HG03025 (cell line): ENCODE data around the gene MAP2K2.

ENCODE experiments used
- ATAC-seq: cut with Tn5 transposase; IDR thresholded peaks from one replicate; pipeline ENCODE4 v1.9.1; 2021; ENCODE audit warnings: mild to moderate bottlenecking, moderate library complexity; ENCODE audit not compliant: unreplicated experiment, low FRiP score

MAP2K2 gene

DNA sequence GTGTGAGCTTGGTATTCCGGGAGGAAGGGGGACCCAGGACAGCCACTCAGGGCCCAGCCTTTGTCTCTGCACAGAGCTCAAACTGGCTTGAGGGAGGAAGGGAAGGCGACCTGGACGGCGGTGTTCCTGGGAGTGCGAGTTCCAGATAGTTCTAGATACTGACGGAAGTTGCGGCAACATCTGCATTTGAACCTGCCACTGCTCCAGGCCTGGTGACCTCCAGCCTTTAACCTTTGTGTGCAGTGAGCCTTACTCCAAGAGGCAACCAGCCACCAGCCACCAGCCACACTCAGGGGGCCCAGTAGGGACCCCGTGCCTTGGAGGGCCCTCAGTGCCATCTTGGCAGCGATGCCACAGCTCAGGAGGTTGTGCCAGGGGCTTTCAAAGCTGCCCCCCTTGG lies 41.8 kb downstream of the MAP2K2 start:
- no peak for ATAC-seq

DNA sequence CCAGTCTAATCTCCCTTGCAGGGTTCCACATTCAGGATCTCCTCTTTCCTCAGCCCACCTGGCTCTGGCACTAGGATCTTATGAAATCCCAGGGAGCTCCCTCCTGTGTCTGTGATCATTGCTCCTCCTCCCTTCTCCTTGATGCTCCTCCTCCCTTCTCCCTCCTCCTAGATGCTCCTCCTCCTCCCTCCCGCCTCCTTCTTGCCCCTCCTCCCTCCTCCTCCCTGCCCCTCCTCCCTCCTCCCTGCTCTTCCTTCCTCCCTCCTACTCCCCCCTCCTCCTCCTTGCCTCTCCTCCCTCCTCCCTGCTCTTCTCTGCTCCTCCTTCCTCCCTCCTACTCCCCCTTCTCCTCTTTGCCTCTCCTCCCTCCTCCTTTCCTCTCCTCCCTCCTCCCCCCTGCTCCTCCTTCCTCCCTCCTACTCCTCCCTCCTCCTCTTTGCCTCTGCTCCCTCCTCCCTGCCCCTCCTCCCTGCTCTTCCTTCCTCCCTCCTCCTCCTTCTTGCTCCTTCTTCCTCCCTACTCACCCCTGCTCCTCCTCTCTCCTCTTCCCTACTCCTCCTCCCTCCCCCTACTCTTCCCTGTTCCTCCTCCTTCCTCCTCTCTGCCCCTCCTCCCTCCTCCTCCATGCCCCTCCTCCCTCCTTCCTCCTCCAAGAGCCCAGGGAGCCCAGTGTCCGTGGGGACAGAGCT lies 42.3 kb downstream of the MAP2K2 start:
- no peak for ATAC-seq

DNA sequence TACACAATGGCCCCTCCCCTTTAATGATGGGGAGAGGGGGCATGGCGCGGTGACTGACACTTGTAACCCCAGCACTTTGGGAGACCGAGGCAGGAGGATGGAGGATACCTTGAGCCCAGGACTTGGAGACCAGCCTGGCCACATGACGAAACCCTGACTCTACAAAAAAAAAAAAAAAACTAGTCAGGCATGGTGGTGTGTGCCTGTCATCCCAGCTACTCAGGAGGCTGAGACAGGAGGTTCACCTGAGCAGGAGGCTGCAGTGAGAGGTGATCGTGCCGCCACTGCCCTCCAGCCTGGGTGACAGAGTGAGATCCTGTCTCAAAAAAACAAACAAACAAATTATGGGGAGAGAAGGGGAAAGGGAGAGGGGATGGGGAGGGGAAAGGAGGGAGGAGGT lies 43.4 kb downstream of the MAP2K2 start:
- ATAC-seq: no peak

DNA sequence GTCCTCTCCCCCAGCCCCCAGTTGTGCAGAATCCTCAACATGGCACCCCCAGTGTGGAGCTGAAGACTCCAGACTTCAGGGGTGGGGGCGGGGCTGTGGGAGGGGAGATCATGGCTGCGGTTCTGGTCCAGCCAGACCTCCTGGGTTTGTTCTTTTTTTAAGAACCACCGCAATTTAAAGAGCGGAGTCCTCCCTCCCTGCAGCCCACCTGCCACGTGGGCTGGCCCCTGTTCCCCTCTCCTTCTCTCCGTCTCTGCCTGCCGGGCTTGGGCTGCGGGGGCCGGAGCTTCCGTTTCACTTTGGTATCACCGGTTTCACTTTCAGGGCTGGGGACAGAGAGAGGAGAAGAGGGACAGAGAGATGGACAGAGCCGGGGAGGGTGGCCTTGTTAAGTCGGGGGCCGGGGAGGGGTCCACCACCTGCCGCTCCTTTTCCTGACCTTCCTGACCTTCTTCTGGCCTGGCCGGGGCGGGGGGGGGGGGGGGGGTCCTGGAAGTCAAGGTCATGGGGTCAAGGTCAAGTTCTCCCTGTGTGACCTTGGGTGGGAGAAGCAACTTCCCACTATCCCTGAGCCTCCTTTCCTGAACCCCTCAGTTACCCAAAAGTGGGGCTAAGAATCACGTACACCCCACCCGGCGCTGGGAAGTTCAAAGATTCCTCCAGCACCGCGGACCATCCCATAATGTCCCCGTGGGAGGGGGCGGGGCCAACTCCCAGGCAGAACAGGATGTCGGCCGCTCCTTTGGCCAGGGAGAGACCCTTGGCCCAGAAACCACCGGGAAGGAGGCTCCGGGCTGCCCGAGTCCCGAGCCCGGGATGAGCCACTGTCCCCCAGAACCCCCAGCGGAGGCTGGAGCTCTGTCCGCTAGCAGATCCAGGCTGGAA lies 45.9 kb downstream of the MAP2K2 start:
- ATAC-seq: no peak

DNA sequence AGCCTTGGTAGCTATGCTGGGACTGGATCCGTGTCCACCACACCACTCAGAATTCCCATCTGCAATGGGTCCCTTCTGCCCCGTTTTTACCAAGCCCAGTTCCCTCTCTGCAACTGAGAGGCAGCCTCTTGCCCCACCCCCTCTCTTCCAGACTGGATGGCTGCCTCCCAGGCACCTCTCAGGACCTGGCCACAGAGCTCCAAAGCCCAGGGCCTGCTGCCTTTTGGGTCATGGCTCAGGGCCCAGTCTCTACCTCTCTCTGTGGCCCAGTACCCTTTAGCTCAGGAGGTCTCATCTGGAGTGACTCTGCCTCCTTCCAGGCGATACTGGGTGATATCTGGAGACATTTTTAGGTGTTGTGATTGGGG lies 46.9 kb downstream of the MAP2K2 start:
- ATAC-seq: no peak

DNA sequence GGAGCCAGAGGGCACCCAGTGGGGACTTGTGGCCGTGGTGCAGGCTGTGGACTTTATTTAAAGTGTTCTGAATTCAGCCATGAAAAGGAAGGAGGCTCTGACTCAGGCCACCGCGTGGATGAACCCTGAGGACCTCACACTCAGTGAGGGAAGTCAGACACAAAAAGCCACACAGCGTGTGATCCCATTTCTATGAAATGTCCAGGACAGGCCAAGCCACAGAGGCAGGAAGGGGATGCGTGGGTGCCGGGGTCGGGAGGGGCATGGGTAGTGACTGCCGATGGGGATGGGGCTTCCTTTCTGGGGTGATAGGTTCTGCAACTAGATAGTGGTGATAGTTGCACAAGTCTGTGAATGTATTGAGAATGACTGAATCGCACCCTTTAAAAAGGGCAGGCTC lies 48.5 kb downstream of the MAP2K2 start:
- no peak for ATAC-seq

DNA sequence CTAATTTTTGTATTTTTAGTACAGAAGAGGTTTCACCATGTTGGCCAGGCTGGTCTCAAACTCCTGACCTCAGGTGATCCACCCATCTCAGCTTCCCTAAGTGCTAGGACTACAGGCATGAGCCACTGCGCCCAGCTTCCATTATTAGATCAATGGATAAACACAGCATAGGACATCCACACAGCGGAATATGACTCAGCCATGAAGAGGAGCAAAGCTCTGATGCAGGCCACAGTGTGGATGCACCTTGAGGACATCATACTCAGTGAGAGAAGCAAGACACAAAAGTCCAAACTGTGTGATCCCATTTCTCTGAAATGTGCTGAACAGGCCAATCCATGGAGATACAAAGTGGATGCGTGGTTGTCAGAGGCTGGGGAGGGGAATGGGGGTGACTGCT lies 52.3 kb downstream of the MAP2K2 start:
- no peak for ATAC-seq

DNA sequence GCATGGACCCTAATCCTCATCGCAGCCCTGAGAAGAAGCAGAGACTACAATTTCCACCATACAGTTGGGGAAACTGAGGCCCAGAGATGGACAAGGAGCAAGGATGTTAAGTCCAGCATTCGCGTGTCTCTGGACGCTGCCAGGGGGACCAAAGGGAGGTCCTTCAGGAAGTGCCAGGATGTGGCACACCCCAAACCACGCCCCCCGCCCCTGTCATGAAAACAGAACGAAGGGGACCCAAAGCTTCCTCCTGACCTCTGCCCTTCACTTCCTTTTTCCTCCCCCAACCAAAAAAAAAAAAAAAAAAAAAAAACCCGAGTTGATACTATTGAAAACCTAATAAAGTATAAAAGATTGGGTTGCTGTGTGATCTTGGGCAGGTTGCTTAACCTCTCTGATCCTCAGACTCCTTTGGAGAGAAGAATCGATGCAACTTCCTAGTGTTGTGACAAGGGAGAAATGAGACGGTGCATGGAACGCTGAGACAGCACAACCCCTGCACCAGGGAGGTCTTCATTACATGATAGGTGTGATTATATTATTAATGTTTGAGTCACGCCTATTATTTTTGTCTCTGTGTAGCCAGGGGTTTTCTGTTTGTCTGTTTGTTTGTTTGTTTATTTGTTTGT lies 54.5 kb downstream of the MAP2K2 start:
- ATAC-seq: no peak

DNA sequence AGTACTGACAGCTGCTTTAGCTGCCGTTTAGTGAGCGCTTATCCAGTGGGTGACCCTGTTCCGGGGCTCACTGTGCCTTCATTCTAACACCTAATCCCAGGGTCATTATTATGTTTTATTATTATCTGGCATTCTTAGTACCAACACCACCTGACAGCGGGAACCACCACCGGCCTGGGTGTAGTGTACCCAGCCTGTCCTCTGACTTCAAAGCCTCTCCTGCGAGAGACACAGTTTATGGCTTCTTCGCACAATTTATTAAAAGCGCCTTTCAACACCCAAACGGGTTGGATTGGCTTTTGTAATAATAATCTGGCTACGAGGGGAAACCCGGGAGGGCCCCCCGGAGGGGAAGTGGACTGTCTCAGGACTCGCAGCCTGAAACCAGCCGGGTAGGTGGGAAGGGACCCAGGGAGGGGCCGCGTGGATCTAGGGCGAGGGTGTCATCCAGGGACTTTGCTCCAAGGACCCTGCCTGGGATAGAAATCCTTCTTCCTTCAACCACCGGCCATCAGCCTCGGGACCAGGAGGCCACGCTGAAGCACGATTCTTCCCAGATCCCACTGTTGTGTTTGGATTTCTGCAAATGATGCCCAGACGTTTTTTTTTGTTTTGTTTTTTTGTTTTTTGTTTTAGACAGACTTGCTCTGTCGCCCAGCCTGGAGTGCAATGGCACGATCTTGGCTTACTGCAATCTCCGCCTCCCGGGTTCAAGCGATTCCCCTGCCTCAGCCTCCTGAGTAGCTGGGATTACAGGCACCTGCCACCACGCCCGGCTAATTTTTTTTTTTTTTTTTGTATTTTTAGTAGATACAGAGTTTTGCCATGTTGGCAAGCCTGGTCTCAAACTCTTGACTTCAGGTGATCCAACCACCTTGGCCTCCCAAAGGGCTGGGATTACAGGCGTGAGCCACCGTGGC lies 55.6 kb downstream of the MAP2K2 start:
- ATAC-seq: no peak

DNA sequence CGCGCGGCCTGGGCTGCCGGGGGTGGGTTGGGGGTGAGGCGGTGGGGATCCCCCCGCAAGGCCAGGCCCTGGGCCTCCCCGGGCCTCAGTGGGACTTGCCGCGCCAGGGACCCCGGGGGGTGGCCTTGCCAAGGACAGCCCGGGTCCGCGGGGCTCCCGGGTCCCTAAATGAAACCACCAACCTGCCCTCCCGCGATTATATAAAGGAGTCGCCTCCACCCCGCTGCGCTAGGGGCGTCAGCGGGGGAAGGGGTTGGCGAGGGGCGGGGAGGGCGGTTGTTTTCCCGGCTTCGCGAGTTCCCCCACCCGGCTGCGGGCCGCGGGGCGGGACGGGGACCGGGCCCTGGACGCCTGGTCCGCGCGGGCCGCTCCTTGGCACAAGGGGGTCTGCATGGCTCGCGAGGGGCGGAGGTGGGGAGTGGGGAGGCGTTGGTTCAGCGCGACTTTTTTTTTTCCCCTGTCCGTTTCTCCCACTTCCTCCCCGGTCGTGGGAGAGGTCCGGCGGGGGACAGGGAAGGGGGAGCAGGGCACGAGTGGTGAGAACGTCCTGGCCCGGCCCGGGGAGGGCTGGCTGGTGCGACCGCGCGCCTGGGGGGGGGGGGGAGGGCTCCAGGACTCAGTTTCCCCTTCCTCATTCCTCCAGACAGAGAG lies 56.4 kb downstream of the MAP2K2 start:
- ATAC-seq: no peak

DNA sequence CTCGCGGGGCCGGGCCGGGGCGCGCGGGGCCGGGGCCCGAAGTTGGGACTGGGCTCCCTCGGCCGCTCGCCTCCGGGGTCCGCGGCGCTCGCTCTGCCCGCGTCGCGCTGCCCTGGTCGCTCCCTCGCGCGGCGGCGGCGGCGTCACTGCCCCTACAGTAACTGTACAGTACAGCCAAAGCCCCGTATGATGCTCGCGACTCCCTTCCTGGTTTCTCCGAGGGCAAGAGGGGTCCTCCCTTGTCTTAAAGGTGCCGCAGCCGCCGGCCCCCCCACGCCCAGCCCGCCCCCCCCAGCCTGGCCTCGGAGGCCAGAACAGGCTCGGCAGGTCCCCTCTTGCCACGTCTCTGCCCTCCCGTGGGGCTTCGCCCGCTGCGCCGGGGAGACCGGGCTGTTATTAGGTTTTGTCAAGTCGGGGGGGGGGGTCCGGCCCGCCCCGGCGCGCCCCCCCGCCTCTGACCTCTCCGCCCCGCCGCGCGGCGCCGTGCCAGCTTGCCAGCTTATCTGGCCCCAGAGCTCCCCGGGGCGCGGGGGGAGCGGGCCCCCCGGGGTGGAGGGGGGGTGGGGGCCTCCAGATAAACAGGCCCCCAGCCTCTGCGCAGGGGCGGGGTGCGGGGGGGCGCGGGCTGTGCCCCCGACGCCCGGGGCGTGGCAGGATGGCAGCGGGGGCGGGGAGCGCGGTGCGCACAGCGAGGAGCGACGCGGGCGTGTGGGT lies 57.1 kb downstream of the MAP2K2 start, which contains the start of gene ZBTB7A:
Gene ZBTB7A (minus strand): TSS at position 218 of the 714 bp plus-strand sequence. CDS start 11,667 bp downstream, outside the sequence.
- ATAC-seq: no peak

DNA sequence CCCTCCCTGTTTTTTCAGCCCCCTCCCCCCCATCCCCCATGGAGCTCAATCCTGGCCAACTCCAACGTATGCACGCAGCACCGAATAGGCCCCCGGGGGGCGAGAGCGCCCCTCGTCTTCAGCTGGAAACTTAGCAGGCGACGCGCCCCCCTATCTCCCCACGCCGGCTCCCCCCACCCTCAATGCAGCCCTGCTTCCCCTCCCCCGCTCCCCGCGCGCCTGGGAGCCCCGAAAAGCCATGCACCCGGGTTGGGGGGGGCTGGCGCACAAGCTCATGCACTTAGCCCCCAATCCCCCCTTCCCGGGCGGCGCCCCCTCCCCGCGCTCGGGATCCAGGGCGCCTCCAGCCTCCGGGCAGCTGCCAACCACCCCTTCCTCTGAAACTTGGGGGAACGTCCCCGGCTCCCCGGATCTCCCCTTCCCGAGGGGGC lies 57.7 kb downstream of the MAP2K2 start:
- ATAC-seq: no peak

DNA sequence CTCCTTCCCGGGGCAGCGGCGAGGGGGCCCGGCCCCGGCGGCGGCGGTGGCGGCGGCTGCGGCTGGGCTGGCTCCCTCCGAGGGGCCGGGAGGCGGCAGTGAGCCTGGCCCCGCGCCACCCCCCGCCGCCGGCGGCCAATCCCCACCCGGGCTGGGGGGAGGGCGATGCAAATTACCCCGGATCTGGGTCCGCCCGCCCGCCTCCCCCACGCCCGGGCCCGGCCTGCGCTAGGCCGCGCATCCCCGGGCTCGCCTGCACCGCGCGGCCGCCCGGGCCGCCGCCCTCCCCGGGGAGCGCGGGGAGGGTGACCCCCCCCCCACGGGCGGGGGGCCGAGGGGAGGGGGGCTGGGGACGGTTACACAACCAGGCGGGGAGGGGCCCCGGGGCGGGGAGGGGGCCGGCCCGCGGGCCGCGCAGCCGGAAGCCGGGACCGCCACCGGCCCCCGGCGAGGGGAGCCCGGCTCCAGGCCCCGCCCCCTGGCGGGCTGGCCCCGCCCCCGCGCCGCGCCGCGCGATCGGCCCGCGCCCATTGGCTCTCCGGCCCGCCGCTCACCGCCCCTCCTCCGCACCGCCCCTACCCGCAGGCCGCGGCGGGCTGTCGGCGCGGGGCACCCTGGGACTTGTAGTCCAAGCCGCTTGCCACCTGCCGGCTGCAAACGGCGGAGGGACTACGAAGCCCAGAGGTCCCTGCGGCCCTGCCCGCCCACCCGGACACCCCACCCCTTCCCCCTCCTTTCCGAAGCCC lies 58.3 kb downstream of the MAP2K2 start:
- ATAC-seq: peak; percentile 58

DNA sequence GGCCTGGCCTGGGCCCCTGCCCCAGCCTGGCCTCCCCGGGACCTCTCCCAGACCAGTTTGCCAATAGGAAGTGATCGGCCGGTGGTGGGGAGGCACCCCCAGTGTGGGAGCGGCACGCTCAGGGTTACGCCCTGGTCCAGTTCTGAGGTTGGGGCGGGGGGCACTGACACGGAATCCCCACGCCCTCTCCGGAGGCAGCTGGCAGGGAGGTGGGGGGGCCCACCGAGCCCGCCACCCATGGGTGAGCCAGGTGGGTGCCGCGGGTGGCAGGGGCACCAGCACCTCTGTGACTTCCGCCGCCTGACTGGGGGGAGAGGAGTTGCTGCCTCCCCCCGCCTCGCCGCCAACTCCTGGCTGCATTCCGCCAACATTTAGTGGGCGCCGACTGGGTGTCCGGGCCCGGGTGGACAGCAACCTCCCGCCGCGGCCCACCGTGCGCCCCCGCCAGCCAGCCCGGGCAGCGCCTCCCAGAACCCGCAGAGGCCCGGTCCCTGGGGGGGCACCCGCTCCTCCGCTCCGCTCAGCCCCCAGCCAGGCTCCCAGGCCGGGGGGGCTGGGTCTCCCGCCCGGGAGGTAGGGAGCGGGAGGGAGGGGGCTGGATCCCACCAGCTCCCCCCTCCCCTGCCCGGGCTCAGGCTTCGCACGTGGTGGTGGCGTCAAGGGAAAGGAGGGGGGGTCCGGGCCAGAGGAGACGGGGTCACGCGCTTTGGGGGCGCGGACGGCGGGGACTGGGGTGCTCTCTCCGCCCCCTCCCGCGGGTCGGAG lies 59.2 kb downstream of the MAP2K2 start:
- ATAC-seq: peak; percentile 0

DNA sequence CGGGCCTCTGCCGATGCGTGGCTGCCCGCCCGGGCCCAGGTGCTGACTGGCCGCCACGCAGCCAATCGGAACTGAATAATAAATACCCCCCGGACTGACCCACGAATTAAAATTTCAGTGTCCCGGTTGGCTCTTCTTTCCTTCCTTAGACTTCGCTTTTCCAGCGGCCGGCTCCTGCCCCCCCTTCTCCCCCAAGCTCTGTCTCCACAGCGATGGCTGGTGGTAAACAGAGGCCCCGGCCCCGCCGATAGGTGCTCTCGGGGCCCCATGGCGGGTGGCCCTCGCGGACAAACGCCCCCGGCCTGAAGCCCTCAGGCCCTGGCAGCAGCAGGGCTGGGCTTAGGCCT lies 59.8 kb downstream of the MAP2K2 start:
- no peak for ATAC-seq

DNA sequence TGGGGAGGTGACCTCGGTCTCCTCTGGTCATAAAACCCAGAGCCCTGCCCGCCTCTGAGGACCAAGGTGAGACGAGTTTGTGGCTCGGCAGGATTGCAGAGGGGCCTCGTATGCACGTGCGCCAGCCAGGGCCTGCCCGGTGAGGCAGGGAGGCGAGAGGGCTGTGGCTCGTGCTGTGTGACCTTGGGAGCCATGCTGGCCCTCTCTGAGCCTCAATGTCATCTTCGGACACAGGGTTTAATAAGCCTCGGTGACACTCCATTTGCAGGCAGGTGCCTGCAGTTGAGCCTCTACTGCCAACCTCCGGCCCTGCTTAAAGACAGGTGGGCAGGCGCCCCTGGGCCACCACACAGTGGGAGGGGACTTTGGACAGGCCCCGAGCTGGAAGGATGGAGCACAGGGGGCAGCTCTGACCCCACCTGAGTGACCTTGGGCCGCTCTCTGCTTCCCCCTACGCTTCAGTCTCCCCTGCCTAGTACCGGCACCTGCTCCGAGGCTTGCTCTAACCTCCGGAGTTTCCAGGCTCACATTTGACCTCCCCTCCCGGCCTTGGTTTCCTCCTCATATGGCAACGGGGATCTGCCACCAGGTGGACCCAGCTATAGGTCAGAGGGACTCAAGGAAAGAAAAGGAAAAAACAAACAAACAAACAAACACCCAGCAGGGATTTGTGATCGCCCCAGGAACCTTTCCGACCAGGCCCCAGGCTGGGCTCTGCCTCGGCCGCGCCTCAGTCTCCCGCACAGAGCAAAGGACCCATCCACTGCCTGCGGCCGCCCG lies 60.4 kb downstream of the MAP2K2 start:
- no peak for ATAC-seq
